Loucy (cell line): ENCODE data around the gene NLRP6.
A peak's percentile ranks its signal among the peaks of the same experiment; 100 is the strongest.
"Not testable (repeated sequence)": the region's sequence is repeated elsewhere in the genome, so short reads cannot be mapped to it uniquely, and the experiment has no call there.

Source experiments
- H2AFZ ChIP-seq: fragments of 200-600 bp; sonication (generic); 2 replicates; pipeline ENCODE4 v1.6.0; 2016; ENCODE audit warnings: antibody characterized with exemption, mild to moderate bottlenecking, low read length, moderate library complexity
- H3F3A ChIP-seq: fragments of 200-600 bp; 2 replicates; pipeline ENCODE4 v1.6.0; 2016; ENCODE audit warnings: antibody characterized with exemption, low read depth, mild to moderate bottlenecking
- H3K27me3 ChIP-seq: fragments of 200-600 bp; sonication (generic); 2 replicates; pipeline ENCODE4 v1.6.1; 2014; ENCODE audit warnings: low read length, mild to moderate bottlenecking; ENCODE audit not compliant: insufficient read depth, poor library complexity, severe bottlenecking
- H3K36me3 ChIP-seq: fragments of 200-600 bp; sonication (generic); 2 replicates; pipeline ENCODE4 v1.6.1; 2016; ENCODE audit warnings: low read length; ENCODE audit not compliant: insufficient read depth
- H3K4me1 ChIP-seq: fragments of 200-600 bp; sonication (generic); 2 replicates; pipeline ENCODE4 v1.5.1; 2014; ENCODE audit warnings: low read length, mild to moderate bottlenecking; ENCODE audit not compliant: insufficient read depth, poor library complexity, severe bottlenecking
- H3K4me2 ChIP-seq: fragments of 200-600 bp; sonication (generic); 2 replicates; pipeline ENCODE4 v1.6.0; 2014; ENCODE audit warnings: antibody characterized with exemption, low read length, low read depth, mild to moderate bottlenecking; ENCODE audit not compliant: poor library complexity, severe bottlenecking
- H3K4me3 ChIP-seq: fragments of 200-600 bp; sonication (generic); 2 replicates; pipeline ENCODE4 v1.5.1; 2014; ENCODE audit warnings: low read length, mild to moderate bottlenecking, mixed read lengths; ENCODE audit not compliant: poor library complexity, severe bottlenecking
- H3K79me2 ChIP-seq: fragments of 200-600 bp; sonication (generic); 2 replicates; pipeline ENCODE4 v1.6.1; 2014; ENCODE audit warnings: low read length; ENCODE audit not compliant: insufficient read depth
- H3K9ac ChIP-seq: fragments of 200-600 bp; sonication (generic); 2 replicates; pipeline ENCODE4 v1.6.0; 2014; ENCODE audit warnings: mild to moderate bottlenecking, low read depth, low read length, moderate library complexity; ENCODE audit not compliant: poor library complexity, severe bottlenecking
- H3K9me2 ChIP-seq: fragments of 200-600 bp; sonication (generic); replicated peaks from 2 replicates; pipeline ENCODE4 v1.6.1; 2016; ENCODE audit warnings: low read depth, low read length, mixed read lengths
- H3K9me3 ChIP-seq: fragments of 200-600 bp; sonication (generic); 2 replicates; pipeline ENCODE4 v1.6.1; 2014; ENCODE audit warnings: mild to moderate bottlenecking, antibody characterized with exemption, low read length, low read depth; ENCODE audit not compliant: insufficient read depth
- H4K20me1 ChIP-seq: fragments of 200-600 bp; sonication (generic); 2 replicates; pipeline ENCODE4 v1.6.0; 2014; ENCODE audit warnings: antibody characterized with exemption, low read length, mild to moderate bottlenecking; ENCODE audit not compliant: insufficient read depth, poor library complexity, severe bottlenecking
- CTCF ChIP-seq: fragments of 200-600 bp; sonication (generic); conservative IDR thresholded peaks from 2 replicates; pipeline ENCODE4 v1.5.1; 2014; ENCODE audit warnings: mild to moderate bottlenecking, antibody characterized with exemption, low read length
- EZH2phosphoT487 ChIP-seq: fragments of 200-600 bp; IDR thresholded peaks from 2 replicates; pipeline ENCODE4 v1.6.1; 2018; ENCODE audit warnings: antibody characterized with exemption, mild to moderate bottlenecking, moderate library complexity, borderline replicate concordance

Gene NLRP6

GRCh38 chr11:318405-319120 is 40.4 kb downstream of the NLRP6 start:
- peaks cover 32% of the 10 kb centered on the region for H3K27me3 ChIP-seq
- peaks cover 38% of the 10 kb centered on the region for H4K20me1 ChIP-seq
- peak overlapping the region; percentile 24 for H3K4me2 ChIP-seq
- peaks cover 60% of the 10 kb centered on the region for H3K79me2 ChIP-seq
- H3F3A ChIP-seq = peaks cover 16% of the 10 kb centered on the region; the same call in 1 of the 2 replicates
- peaks cover 30% of the 10 kb centered on the region for H3K36me3 ChIP-seq
- peak overlapping the region; percentile 100 for H3K9ac ChIP-seq
- H3K4me3 ChIP-seq = peak overlapping the region; percentile 100
- H2AFZ ChIP-seq, H3K9me3 ChIP-seq, H3K9me2 ChIP-seq: not testable (repeated sequence)
- H3K4me1 ChIP-seq = peaks cover 22% of the 10 kb centered on the region

GRCh38 chr11:319121-319887 is 41.1 kb downstream of the NLRP6 start:
- Histone ChIP-seq H3K79me2 (peaks cover 56% of the 10 kb centered on the region), H3K4me1 (peaks cover 28% of the 10 kb centered on the region), H3K27me3 (peaks cover 28% of the 10 kb centered on the region), H3K9ac (peak overlapping the region; percentile 78), H3F3A (peaks cover 13% of the 10 kb centered on the region; the same call in 1 of the 2 replicates), H4K20me1 (peaks cover 34% of the 10 kb centered on the region), H3K4me3 (peak overlapping the region; percentile 69), H3K36me3 (peaks cover 30% of the 10 kb centered on the region), H3K4me2 (peak overlapping the region; percentile 48)
- not testable (repeated sequence) for H3K9me3 ChIP-seq, H3K9me2 ChIP-seq, H2AFZ ChIP-seq

- peak overlapping the region; percentile 69 for H3K4me3 ChIP-seq
- H3K27me3 ChIP-seq = peaks cover 22% of the 10 kb centered on the region
- H3K9ac ChIP-seq = peak overlapping the region; percentile 78
- H3F3A ChIP-seq = peaks cover 12% of the 10 kb centered on the region; the same call in 1 of the 2 replicates
- peaks cover 55% of the 10 kb centered on the region for H3K79me2 ChIP-seq
- peaks cover 29% of the 10 kb centered on the region for H4K20me1 ChIP-seq
- not testable (repeated sequence) for H3K9me3 ChIP-seq, H3K9me2 ChIP-seq, H2AFZ ChIP-seq
- peaks cover 28% of the 10 kb centered on the region for H3K36me3 ChIP-seq
- peaks cover 33% of the 10 kb centered on the region for H3K4me1 ChIP-seq
- H3K4me2 ChIP-seq = peak overlapping the region; percentile 48
These were observed 41.7 kb downstream of the NLRP6 start for GRCh38 chr11:319888-320273.

- peaks cover 46% of the 10 kb centered on the region for H3K79me2 ChIP-seq
- TF ChIP-seq EZH2phosphoT487 (no peak), CTCF (no peak)
- no peaks in the 10 kb centered on the region for H3K36me3 ChIP-seq
- H3K4me1 ChIP-seq = peaks cover 66% of the 10 kb centered on the region
- no peaks in the 10 kb centered on the region for H4K20me1 ChIP-seq
- no peaks in the 10 kb centered on the region for H3K9me3 ChIP-seq
- H3K9ac ChIP-seq = peak overlapping the region; percentile 78
- H3K4me2 ChIP-seq = peak overlapping the region; percentile 74
- no peak overlapping the region for H2AFZ ChIP-seq
- no peaks in the 10 kb centered on the region for H3K27me3 ChIP-seq
- peaks cover 18% of the 10 kb centered on the region for H3F3A ChIP-seq
- H3K9me2 ChIP-seq = no peaks in the 10 kb centered on the region
- peak overlapping the region; percentile 64 for H3K4me3 ChIP-seq
These were observed 45.9 kb downstream of the NLRP6 start for GRCh38 chr11:324156-324555.

- not testable (repeated sequence) for H4K20me1 ChIP-seq, H2AFZ ChIP-seq, H3K9me2 ChIP-seq, H3K36me3 ChIP-seq, H3K9me3 ChIP-seq, H3K27me3 ChIP-seq
- Histone ChIP-seq H3K4me1 (peaks cover 64% of the 10 kb centered on the region), H3K79me2 (peaks cover 41% of the 10 kb centered on the region), H3F3A (peaks cover 22% of the 10 kb centered on the region), H3K4me2 (peak overlapping the region; percentile 85), H3K9ac (peak overlapping the region; percentile 78), H3K4me3 (peak overlapping the region; percentile 64)
These were observed 46.6 kb downstream of the NLRP6 start for GRCh38 chr11:324593-325517.
